Vagina (tissue), 2 donors: Measurements from ENCODE around the gene NKG7.

Source experiments
- POLR2A ChIP-seq, 2 donors: fragments of 450-650 bp; IDR thresholded peaks; one replicate each; pipeline ENCODE4 v1.6.1; 2017; ENCODE audit warnings: antibody characterized with exemption in 2 of 2, mild to moderate bottlenecking in 2 of 2, moderate library complexity in 2 of 2
- POLR2AphosphoS5 ChIP-seq, 2 donors: sonication (generic); formaldehyde crosslinking; IDR thresholded peaks; one replicate each; pipeline ENCODE4 v1.9.0; 2017; ENCODE audit warnings: antibody characterized with exemption in 2 of 2, mild to moderate bottlenecking in 2 of 2, low read depth in 1 of 2; ENCODE audit not compliant: insufficient read depth in 1 of 2
- TF ChIP-seq, protein P1 (sequence below), 3 experiments: fragments of 450-650 bp in 2 of 3; fragments of 200-600 bp in 1 of 3; sonication (generic) in 1 of 3; IDR thresholded peaks; one replicate each; pipeline ENCODE4 v1.5.1; 2017 to 2019; ENCODE audit warnings: antibody characterized with exemption in 3 of 3, mild to moderate bottlenecking in 2 of 3, moderate library complexity in 2 of 3

DNA sequence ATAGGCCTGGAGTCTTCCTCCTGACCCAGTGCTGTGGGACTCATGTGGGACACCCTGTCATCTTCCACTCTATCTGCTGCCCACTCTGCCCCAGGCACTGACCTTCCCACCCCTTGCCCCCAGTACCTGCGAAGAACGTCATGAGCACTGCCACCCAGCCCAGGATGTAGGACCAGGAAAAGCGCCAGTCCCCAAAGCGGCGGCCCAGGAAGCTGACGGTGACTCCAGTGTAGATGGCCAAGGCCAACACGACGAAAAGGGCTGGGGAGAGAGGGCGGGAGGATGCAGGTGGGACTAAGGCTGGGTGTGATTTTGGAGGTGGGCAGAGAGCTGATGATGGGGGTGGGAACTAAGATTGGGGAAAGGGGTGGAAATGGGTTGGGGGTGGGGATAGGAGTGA, 7.9 kb upstream of the NKG7 start:
- TF ChIP-seq POLR2AphosphoS5 (IDR thresholded peaks at IDR 0.05; ENCODE audit: insufficient read depth in 1 of 2, low read depth in 1 of 2) (no peak), POLR2A (IDR thresholded peaks at IDR 0.05) (no peak)
- TF ChIP-seq, protein P1, sequence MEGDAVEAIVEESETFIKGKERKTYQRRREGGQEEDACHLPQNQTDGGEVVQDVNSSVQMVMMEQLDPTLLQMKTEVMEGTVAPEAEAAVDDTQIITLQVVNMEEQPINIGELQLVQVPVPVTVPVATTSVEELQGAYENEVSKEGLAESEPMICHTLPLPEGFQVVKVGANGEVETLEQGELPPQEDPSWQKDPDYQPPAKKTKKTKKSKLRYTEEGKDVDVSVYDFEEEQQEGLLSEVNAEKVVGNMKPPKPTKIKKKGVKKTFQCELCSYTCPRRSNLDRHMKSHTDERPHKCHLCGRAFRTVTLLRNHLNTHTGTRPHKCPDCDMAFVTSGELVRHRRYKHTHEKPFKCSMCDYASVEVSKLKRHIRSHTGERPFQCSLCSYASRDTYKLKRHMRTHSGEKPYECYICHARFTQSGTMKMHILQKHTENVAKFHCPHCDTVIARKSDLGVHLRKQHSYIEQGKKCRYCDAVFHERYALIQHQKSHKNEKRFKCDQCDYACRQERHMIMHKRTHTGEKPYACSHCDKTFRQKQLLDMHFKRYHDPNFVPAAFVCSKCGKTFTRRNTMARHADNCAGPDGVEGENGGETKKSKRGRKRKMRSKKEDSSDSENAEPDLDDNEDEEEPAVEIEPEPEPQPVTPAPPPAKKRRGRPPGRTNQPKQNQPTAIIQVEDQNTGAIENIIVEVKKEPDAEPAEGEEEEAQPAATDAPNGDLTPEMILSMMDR (IDR thresholded peaks at IDR 0.05), result no peak
